ENCODE measurements around the gene NAV3. TPM values are rescaled to one million over a fixed set of nuclear protein-coding genes. Genes with fewer than 3 reads are reported as not detected.

The NAV3 gene
- total RNA-seq, 2 donors from 2014 or later = 0.20 to 1.9 TPM

DNA sequence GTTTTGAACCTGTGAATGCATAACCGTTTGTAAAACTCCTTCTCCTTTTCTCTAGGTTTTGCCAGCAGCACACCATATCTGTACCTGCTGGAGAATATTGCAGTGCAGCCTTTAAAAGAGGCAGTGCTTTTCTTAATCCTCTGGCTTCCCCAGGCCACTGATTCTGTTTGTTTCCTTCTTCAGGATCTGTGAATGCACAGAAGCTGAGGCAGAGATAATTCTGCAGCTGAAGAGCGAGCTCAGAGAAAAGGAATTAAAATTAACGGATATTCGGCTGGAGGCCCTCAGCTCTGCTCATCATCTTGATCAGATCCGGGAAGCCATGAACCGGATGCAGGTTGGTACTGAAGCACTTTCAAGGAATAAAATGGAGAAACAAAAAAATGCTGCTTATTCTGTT is 348.7 kb downstream of the NAV3 start:
- no peaks in the 10 kb centered on the region for H3K9me3 Mint-ChIP-seq
- TF ChIP-seq, protein P1, sequence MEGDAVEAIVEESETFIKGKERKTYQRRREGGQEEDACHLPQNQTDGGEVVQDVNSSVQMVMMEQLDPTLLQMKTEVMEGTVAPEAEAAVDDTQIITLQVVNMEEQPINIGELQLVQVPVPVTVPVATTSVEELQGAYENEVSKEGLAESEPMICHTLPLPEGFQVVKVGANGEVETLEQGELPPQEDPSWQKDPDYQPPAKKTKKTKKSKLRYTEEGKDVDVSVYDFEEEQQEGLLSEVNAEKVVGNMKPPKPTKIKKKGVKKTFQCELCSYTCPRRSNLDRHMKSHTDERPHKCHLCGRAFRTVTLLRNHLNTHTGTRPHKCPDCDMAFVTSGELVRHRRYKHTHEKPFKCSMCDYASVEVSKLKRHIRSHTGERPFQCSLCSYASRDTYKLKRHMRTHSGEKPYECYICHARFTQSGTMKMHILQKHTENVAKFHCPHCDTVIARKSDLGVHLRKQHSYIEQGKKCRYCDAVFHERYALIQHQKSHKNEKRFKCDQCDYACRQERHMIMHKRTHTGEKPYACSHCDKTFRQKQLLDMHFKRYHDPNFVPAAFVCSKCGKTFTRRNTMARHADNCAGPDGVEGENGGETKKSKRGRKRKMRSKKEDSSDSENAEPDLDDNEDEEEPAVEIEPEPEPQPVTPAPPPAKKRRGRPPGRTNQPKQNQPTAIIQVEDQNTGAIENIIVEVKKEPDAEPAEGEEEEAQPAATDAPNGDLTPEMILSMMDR (conservative IDR thresholded peaks at IDR 0.05) = no peak
- no peak overlapping the region for H3K27ac ChIP-seq (ENCODE audit: low read depth, low read length)
- H3K9me3 ChIP-seq (ENCODE audit: control insufficient read depth, low read length) = no peaks in the 10 kb centered on the region
- no peak overlapping the region for H3K4me3 ChIP-seq (ENCODE audit: low read length)
- H3K4me1 ChIP-seq (ENCODE audit: control insufficient read depth, insufficient read depth, low read length) = no peaks in the 10 kb centered on the region
- H3K27me3 Mint-ChIP-seq (ENCODE audit: insufficient read depth) = no peaks in the 10 kb centered on the region
- H3K4me1 Mint-ChIP-seq = peaks cover 11% of the 10 kb centered on the region
- H3K36me3 ChIP-seq (ENCODE audit: control insufficient read depth, insufficient read depth, low read length) = no peaks in the 10 kb centered on the region
- no peaks in the 10 kb centered on the region for H3K36me3 Mint-ChIP-seq (ENCODE audit: low read depth)
- H3K4me3 Mint-ChIP-seq = no peak overlapping the region
- H3K27me3 ChIP-seq (ENCODE audit: control insufficient read depth, insufficient read depth, low read length, poor library complexity, severe bottlenecking) = no peaks in the 10 kb centered on the region
- no peak overlapping the region for H3K27ac Mint-ChIP-seq
- DNase-seq = no peak
- no peak overlapping the region for H3K9ac ChIP-seq (ENCODE audit: extremely low read depth, low read length, poor library complexity, severe bottlenecking)
- 86 to 91% methylated on average over 5 to 6 of the region's 6 CpGs for WGBS, 2 experiments (ENCODE audit: insufficient coverage in 1 of 2, insufficient read length in 1 of 2)

DNA sequence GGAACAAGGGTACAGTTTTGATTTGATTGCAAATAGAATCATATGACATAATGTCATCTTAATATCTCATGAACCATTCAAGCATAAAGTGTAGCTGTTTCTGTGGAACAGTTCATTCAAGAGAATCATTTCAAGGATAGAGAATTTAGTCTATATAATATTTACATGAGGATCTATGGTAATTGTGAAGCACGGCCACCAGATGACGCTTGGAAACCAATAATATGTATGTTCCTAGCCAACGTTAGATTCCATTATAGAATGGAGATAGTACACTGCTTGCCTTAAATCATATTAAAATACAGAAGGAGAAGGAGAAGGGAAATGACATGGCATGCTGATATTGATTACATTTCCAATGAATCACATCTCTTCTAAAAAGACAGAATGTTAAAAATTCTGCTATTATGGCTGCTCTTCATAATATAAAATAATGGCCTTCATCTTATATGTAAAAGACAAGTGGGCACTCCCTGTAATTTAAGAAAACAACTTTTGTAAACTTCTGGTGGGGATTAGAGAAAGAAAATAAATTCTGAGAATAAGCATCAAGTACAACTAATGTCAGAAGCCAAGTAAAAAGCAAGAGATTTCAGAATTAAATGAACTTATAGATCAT is 351.0 kb downstream of the NAV3 start:
- WGBS, 2 experiments (ENCODE audit: insufficient coverage in 1 of 2, insufficient read length in 1 of 2) = 68% methylated on average over 3 of the region's 3 CpGs; no CpG with 5 or more reads in 1 of the 2 experiments
- Histone ChIP-seq H3K27me3 (ENCODE audit: control insufficient read depth, insufficient read depth, low read length, poor library complexity, severe bottlenecking) (no peaks in the 10 kb centered on the region), H3K9ac (ENCODE audit: extremely low read depth, low read length, poor library complexity, severe bottlenecking) (no peak overlapping the region), H3K4me1 (ENCODE audit: control insufficient read depth, insufficient read depth, low read length) (no peaks in the 10 kb centered on the region), H3K9me3 (ENCODE audit: control insufficient read depth, low read length) (no peaks in the 10 kb centered on the region), H3K4me3 (ENCODE audit: low read length) (no peak overlapping the region), H3K36me3 (ENCODE audit: control insufficient read depth, insufficient read depth, low read length) (no peaks in the 10 kb centered on the region), H3K27ac (ENCODE audit: low read depth, low read length) (no peak overlapping the region)
- no peak overlapping the region for H3K27ac Mint-ChIP-seq
- H3K4me3 Mint-ChIP-seq = no peak overlapping the region
- H3K27me3 Mint-ChIP-seq (ENCODE audit: insufficient read depth) = no peaks in the 10 kb centered on the region
- no peaks in the 10 kb centered on the region for H3K36me3 Mint-ChIP-seq (ENCODE audit: low read depth)
- peaks cover 13% of the 10 kb centered on the region for H3K4me1 Mint-ChIP-seq
- no peaks in the 10 kb centered on the region for H3K9me3 Mint-ChIP-seq
- peak; percentile 59 for DNase-seq
- TF ChIP-seq, protein P1 (conservative IDR thresholded peaks at IDR 0.05) = peak; percentile 83

- Histone ChIP-seq H3K4me3 (ENCODE audit: low read length) (no peak overlapping the region), H3K4me1 (ENCODE audit: control insufficient read depth, insufficient read depth, low read length) (no peaks in the 10 kb centered on the region), H3K9ac (ENCODE audit: extremely low read depth, low read length, poor library complexity, severe bottlenecking) (no peak overlapping the region), H3K27me3 (ENCODE audit: control insufficient read depth, insufficient read depth, low read length, poor library complexity, severe bottlenecking) (no peaks in the 10 kb centered on the region), H3K27ac (ENCODE audit: low read depth, low read length) (no peak overlapping the region), H3K9me3 (ENCODE audit: control insufficient read depth, low read length) (no peaks in the 10 kb centered on the region), H3K36me3 (ENCODE audit: control insufficient read depth, insufficient read depth, low read length) (no peaks in the 10 kb centered on the region)
- Mint-ChIP-seq H3K36me3 (ENCODE audit: low read depth) (no peaks in the 10 kb centered on the region), H3K4me3 (no peak overlapping the region), H3K27ac (no peak overlapping the region), H3K4me1 (peaks cover 18% of the 10 kb centered on the region), H3K27me3 (ENCODE audit: insufficient read depth) (no peaks in the 10 kb centered on the region), H3K9me3 (no peaks in the 10 kb centered on the region)
- TF ChIP-seq, protein P1 (conservative IDR thresholded peaks at IDR 0.05) = no peak
- no peak for DNase-seq
Measured at GRCh38 chr12:78183824-78184223, 353.1 kb downstream of the NAV3 start.
